Urinary bladder (tissue), 4 donors: ENCODE measurements around the gene AK3. TPM values are rescaled to one million over a fixed set of nuclear protein-coding genes. Genes with fewer than 3 reads are reported as not detected.
A peak's percentile ranks its signal among the peaks of the same experiment; 100 is the strongest.

Experiments used
- DNase-seq: peaks from one replicate; pipeline ENCODE4 v3.0.0-alpha.2; 2015; ENCODE audit errors: extremely low spot score
- H3K27ac ChIP-seq: one replicate; pipeline ENCODE4 v1.5.1; 2013; ENCODE audit warnings: low read depth, mild to moderate bottlenecking, moderate library complexity
- H3K36me3 ChIP-seq: one replicate; pipeline ENCODE4 v1.6.1; 2013; ENCODE audit warnings: mild to moderate bottlenecking, moderate library complexity; ENCODE audit not compliant: insufficient read depth
- H3K4me1 ChIP-seq: one replicate; pipeline ENCODE4 v1.6.1; 2013; ENCODE audit warnings: mild to moderate bottlenecking, moderate library complexity; ENCODE audit not compliant: insufficient read depth
- H3K4me3 ChIP-seq: one replicate; pipeline ENCODE4 v1.5.1; 2013; ENCODE audit warnings: low read depth, low read length
- WGBS: extraction: QIAGEN DNeasy Blood & Tissue Kit; methylation state at CpG from one replicate; pipeline ENCODE4 v1.1.7; 2013; 5-methylcytosine and 5-hydroxymethylcytosine counted together
- polyA plus RNA-seq: library from polyadenylated mRNA; stranded (reverse); fragments of 200-250 nt; gene quantifications from one replicate; pipeline ENCODE4 v1.2.3, GENCODE V29; 2013
- total RNA-seq: library from RNA; depleted of rRNA; stranded (reverse); fragments of >200 nt; gene quantifications from one replicate; pipeline ENCODE4 v1.2.3, GENCODE V29; 2014
- donor health status: healthy with polysubstance abuse.
- donor health status: healthy.

The AK3 gene
- total and polyA plus RNA-seq, 2 donors: 56.3 to 69.6 TPM

DNA sequence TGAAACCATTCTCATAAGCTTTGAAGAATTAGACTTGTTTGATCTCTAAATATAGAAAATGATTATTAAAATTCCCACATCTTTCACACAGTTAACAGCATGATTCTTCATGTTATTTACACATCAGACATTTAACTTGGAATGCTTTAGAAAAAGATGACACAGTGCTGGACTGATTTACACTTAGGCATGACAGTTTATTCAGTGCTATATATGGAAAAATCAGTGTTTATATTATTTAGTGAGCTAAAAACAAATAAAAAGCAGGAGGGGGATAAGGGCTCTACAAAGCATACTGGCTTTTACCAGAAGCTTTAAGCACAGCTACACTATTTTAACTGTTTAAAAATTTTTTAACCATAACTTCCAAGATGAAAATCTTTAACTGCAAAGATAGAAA is 31.6 kb downstream of the AK3 start:
- DNase-seq: no peak
- Histone ChIP-seq H3K27ac (no peak overlapping the region), H3K4me3 (no peak overlapping the region), H3K4me1 (no peaks in the 10 kb centered on the region), H3K36me3 (peaks cover 8% of the 10 kb centered on the region)

DNA sequence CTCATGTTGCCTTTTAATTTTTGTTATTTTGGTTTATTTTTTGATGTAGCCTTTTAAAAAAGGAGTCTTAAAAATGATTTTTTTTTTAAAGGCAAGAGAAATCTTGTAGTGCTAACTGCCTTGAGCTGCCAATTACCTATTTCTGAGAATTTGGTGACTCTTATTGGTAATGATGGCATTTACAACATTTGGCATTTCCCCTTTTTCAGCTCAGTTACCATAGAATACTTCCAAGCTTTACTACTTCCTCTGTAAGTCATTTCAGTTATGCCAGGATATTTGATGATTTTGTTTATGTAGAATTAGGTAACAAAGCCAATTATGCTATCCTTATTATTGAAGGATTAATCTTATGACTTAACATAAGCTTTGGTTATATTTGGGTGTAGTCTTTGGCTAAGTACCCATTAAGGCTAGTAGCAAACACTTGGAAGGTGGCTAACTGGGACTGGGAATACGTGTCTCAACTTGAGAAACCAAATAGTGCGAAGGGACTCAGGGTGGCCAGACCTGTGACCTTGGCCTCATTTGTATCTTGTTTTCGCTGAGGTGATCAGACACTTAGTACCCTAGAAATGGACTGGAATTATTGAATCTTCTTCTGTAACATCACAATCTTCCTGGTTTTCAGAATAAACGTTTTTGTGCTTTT is 33.9 kb downstream of the AK3 start:
- no peak for DNase-seq
- Histone ChIP-seq H3K4me3 (no peak overlapping the region), H3K4me1 (no peaks in the 10 kb centered on the region), H3K27ac (no peak overlapping the region), H3K36me3 (peaks cover 4% of the 10 kb centered on the region)
- WGBS: 76% methylated on average over 4 of the region's 4 CpGs

DNA sequence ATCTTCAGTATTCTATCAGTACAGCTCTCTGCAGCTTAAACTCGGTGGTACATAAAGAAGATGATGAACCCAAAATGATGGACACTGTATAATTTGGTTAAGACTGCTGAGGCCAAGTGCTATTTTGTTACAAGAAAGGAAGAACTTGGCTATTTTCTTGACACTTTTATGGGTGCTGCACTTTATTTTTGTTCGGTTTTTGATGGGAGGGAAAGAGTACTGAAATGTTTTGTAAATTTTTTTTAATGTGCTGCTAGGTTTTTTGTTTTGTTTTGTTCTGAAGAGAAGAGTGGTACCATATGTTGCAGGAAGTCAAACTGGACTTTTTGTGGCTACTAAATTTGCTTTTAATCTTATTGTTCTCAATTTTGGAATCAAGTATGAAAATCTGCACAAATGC is 35.0 kb downstream of the AK3 start:
- DNase-seq: no peak
- Histone ChIP-seq H3K27ac (no peak overlapping the region), H3K4me3 (no peak overlapping the region), H3K36me3 (peaks cover 4% of the 10 kb centered on the region), H3K4me1 (no peaks in the 10 kb centered on the region)
- WGBS: 45% methylated on average over 2 of the region's 2 CpGs

GRCh38 chr9:4704129-4704528 is 36.9 kb downstream of the AK3 start:
- Histone ChIP-seq H3K4me3 (no peak overlapping the region), H3K27ac (no peak overlapping the region), H3K4me1 (no peaks in the 10 kb centered on the region), H3K36me3 (peaks cover 4% of the 10 kb centered on the region)
- DNase-seq: no peak
- 94% methylated on average over 2 of the region's 2 CpGs for WGBS

- WGBS: 70% methylated on average over 1 of the region's 1 CpG
- Histone ChIP-seq H3K27ac (no peak overlapping the region), H3K36me3 (peaks cover 5% of the 10 kb centered on the region), H3K4me1 (no peaks in the 10 kb centered on the region), H3K4me3 (no peak overlapping the region)
- no peak for DNase-seq
Measured at GRCh38 chr9:4701526-4701925, 39.5 kb downstream of the AK3 start.

GRCh38 chr9:4700932-4701331 is 40.1 kb downstream of the AK3 start:
- no peaks in the 10 kb centered on the region for H3K4me1 ChIP-seq
- H3K36me3 ChIP-seq: peaks cover 2% of the 10 kb centered on the region
- 75% methylated on average over 2 of the region's 2 CpGs for WGBS

DNA sequence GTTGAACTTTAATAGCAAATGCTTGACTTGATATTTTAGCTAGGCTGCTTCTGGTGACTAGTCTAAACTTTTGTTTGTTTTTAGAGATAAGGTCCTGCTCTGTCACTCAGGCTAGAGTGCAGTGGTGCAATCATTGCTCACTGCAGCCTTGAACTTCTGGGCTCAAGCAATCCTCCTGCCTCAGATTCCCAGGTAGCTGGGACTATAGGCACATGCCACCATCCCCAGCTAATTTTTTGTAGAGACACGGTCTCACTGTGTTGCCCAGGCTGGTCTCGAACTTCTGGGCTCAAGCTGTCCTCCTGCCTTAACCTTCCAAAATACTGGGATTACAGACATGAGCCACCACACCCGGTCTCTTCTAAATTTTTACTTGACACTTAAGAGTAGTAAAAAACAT is 40.9 kb downstream of the AK3 start:
- H3K27ac ChIP-seq: no peak overlapping the region
- H3K4me1 ChIP-seq: no peaks in the 10 kb centered on the region
- 81% methylated on average over 3 of the region's 3 CpGs for WGBS
- peaks cover 2% of the 10 kb centered on the region for H3K36me3 ChIP-seq
- DNase-seq: no peak
- no peak overlapping the region for H3K4me3 ChIP-seq

More at GRCh38 chr9:4700932-4701331, 40.1 kb downstream of the AK3 start:
- no peak for DNase-seq
- H3K27ac ChIP-seq: no peak overlapping the region
- H3K4me3 ChIP-seq: no peak overlapping the region

GRCh38 chr9:4691795-4692194 is 49.2 kb downstream of the AK3 start:
- no peaks in the 10 kb centered on the region for H3K4me1 ChIP-seq
- H3K27ac ChIP-seq: no peak overlapping the region
- H3K4me3 ChIP-seq: no peak overlapping the region
- peaks cover 1% of the 10 kb centered on the region for H3K36me3 ChIP-seq
- DNase-seq: no peak
- 76% methylated on average over 3 of the region's 3 CpGs for WGBS

- H3K36me3 ChIP-seq: peaks cover 1% of the 10 kb centered on the region
- no peak overlapping the region for H3K4me3 ChIP-seq
- 91% methylated on average over 4 of the region's 4 CpGs for WGBS
- no peak for DNase-seq
- no peaks in the 10 kb centered on the region for H3K4me1 ChIP-seq
- no peak overlapping the region for H3K27ac ChIP-seq
Measured at GRCh38 chr9:4690144-4690543, 50.9 kb downstream of the AK3 start.

DNA sequence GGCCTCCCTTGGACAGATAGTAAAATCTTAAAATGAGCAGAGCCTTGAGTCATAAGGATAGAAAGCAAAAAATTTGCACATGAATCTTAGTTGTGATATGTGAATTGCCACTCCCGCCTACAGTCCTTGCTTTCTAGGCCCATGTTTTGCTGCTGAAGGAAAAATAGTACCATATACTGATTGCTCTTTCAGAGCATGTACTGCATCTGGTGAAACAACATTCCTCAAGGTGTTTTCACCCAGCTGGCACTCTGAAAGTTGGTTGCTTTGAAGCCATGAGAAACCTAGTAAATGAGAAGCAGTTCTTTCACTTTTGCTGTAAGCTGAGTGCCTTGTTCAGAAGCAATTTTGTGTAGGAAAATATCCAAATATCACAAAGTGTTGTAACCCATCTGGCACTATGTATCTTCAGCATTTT is 51.3 kb downstream of the AK3 start:
- Histone ChIP-seq H3K4me3 (no peak overlapping the region), H3K27ac (no peak overlapping the region), H3K4me1 (no peaks in the 10 kb centered on the region), H3K36me3 (peaks cover 1% of the 10 kb centered on the region)
- 88% methylated on average over 1 of the region's 1 CpG for WGBS
- no peak for DNase-seq

- H3K36me3 ChIP-seq: peaks cover 1% of the 10 kb centered on the region
- no peaks in the 10 kb centered on the region for H3K4me1 ChIP-seq
Measured at GRCh38 chr9:4689021-4689420, 52.0 kb downstream of the AK3 start.

DNA sequence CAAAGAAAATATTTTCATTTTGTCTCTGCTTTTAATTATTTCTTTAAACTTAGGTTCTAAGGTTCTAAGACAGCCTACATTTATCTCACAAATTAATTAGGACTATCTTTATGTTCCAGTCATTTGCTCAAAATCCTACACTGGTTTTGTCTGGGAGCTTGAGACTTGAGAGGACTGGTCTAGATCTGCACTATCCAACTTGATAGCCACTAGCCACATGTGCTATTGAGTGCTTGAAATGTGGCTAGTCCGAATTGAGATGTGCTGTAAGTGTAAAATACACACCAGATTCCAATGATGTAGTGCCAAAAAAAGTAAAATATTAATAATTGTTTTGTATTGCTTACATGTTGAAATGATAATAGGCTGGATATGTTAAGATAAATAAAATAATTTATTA is 54.4 kb downstream of the AK3 start:
- peaks cover 1% of the 10 kb centered on the region for H3K36me3 ChIP-seq
- H3K4me1 ChIP-seq: no peaks in the 10 kb centered on the region
- no peak overlapping the region for H3K27ac ChIP-seq
- no peak overlapping the region for H3K4me3 ChIP-seq
- no peak for DNase-seq
- WGBS: 47% methylated on average over 1 of the region's 1 CpG

More at GRCh38 chr9:4689021-4689420, 52.0 kb downstream of the AK3 start:
- DNase-seq: no peak
- WGBS: 61% methylated on average over 2 of the region's 2 CpGs
- Histone ChIP-seq H3K27ac (no peak overlapping the region), H3K4me3 (no peak overlapping the region)

DNA sequence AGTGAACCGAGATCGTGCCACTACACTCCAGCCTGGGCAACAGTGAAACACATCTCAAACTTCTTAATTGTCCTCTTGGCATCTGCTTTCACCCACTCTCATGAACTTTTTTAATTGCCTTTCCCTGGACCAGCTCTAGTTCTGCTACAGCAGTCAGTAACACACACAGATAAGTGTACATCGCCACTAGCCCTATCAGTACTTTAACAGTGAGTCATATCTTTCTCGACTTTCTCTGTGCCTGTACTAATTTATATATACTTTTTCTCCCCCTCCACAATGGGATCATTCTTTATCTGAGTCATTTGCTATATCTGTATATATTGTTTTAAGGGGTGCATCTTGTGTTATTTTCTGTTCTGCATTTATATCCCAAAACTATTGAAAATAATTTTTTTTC is 54.9 kb downstream of the AK3 start:
- Histone ChIP-seq H3K4me3 (no peak overlapping the region), H3K36me3 (no peaks in the 10 kb centered on the region), H3K27ac (no peak overlapping the region), H3K4me1 (no peaks in the 10 kb centered on the region)
- DNase-seq: no peak
- 75% methylated on average over 4 of the region's 4 CpGs for WGBS

GRCh38 chr9:4684820-4685219 is 56.2 kb downstream of the AK3 start:
- Histone ChIP-seq H3K4me3 (no peak overlapping the region), H3K36me3 (no peaks in the 10 kb centered on the region), H3K27ac (no peak overlapping the region), H3K4me1 (no peaks in the 10 kb centered on the region)
- no peak for DNase-seq
- WGBS: 72% methylated on average over 4 of the region's 4 CpGs

GRCh38 chr9:4680750-4681149 is 60.3 kb downstream of the AK3 start:
- H3K4me1 ChIP-seq: no peaks in the 10 kb centered on the region
- no peaks in the 10 kb centered on the region for H3K36me3 ChIP-seq
- DNase-seq: no peak
- peak overlapping the region; percentile 90 for H3K27ac ChIP-seq
- peak overlapping the region; percentile 80 for H3K4me3 ChIP-seq
- WGBS: 42% methylated on average over 2 of the region's 2 CpGs
